ENCODE measurements around the gene COBLL1. TPM values are rescaled to one million over a fixed set of nuclear protein-coding genes. Genes with fewer than 3 reads are reported as not detected.

Gene COBLL1
- total RNA-seq, 1 experiment from 2014 or later = 5.9 TPM

DNA sequence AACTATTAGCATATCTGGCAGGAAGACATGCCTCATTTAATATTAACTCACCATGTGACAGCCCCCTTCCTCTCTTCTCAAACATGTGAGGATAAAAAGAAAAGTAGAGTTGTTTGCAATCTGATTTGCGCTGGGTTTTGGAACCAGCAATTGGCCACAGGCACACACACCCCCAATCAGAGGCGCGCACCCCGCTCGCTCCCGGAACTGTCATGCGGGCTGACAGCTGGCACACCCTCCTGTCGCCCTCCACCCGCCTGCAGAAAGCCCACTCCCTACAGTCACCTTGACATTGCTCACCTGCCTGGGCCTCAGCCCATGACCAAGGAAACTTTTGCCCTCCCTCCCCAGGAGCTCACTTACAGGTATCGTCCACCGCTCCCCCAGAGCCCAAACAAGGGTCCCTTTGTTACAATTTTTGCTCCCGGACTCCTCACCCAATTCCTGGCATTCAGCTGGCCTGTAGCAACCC is 1.1 kb downstream of the COBLL1 start:
- Histone ChIP-seq H2BK120ac (ENCODE audit: low read depth, low read length, poor library complexity, severe bottlenecking) (no peak overlapping the region), H4K8ac (replicated peaks; ENCODE audit: insufficient read length, low read depth, low read length) (no peak overlapping the region), H3K4me1 (ENCODE audit: insufficient read depth, low read length) (no peaks in the 10 kb centered on the region), H3K79me2 (ENCODE audit: insufficient read depth, low read length) (no peaks in the 10 kb centered on the region), H3K23me2 (ENCODE audit: insufficient read length, low read depth, low read length, poor library complexity, severe bottlenecking) (peaks cover 8% of the 10 kb centered on the region), H3K23ac (ENCODE audit: insufficient read length, low read depth, low read length) (no peak overlapping the region), H2BK5ac (ENCODE audit: insufficient read length, low read length) (no peak overlapping the region), H3K14ac (ENCODE audit: insufficient read depth, low read length) (no peak overlapping the region; the same call in 1 of the 2 replicates), H3K56ac (ENCODE audit: insufficient read length, low read depth, low read length) (no peak overlapping the region), H4K20me1 (ENCODE audit: control insufficient read depth, insufficient read depth, insufficient read length) (no peaks in the 10 kb centered on the region), H2BK15ac (ENCODE audit: low read depth, low read length) (no peak overlapping the region), H3K27ac (ENCODE audit: insufficient read length, low read depth, low read length) (no peak overlapping the region), H2AK5ac (ENCODE audit: insufficient read length, low read length) (no peak overlapping the region), H3K9ac (ENCODE audit: extremely low read depth, insufficient read length, low read length) (no peak overlapping the region), H3K27me3 (ENCODE audit: insufficient read depth, low read length) (no peaks in the 10 kb centered on the region; the same call in 1 of the 2 replicates), H3K9me3 (ENCODE audit: control insufficient read depth, low read depth, low read length) (no peaks in the 10 kb centered on the region), H2BK20ac (ENCODE audit: low read depth, low read length, poor library complexity, severe bottlenecking) (no peak overlapping the region), H3K18ac (ENCODE audit: insufficient read length, low read depth, low read length) (no peak overlapping the region), H2AFZ (ENCODE audit: low read length) (no peak overlapping the region), H3K4ac (ENCODE audit: low read depth, low read length) (no peak overlapping the region), H2BK12ac (ENCODE audit: insufficient read length, low read depth, low read length) (no peak overlapping the region), H3K79me1 (ENCODE audit: insufficient read depth, low read depth, low read length, poor library complexity, severe bottlenecking) (no peaks in the 10 kb centered on the region), H4K5ac (ENCODE audit: insufficient read length, low read depth, low read length) (no peak overlapping the region), H3T11ph (ENCODE audit: low read length) (no peak overlapping the region), H4K91ac (ENCODE audit: insufficient read length, low read depth, low read length) (no peak overlapping the region), H3K4me2 (ENCODE audit: insufficient read depth, insufficient read length, low read length) (peak overlapping the region; percentile 83)
- Mint-ChIP-seq H3K9me3 (no peaks in the 10 kb centered on the region; a peak in 1 of 5 replicates), H3K27ac (peak overlapping the region in 1 of 3 experiments; percentile 83; a peak in 1 of 7 replicates), H3K4me1 (peaks cover 15 to 19% of the 10 kb centered on the region in 2 experiments), H3K36me3 (ENCODE audit: insufficient read depth in 1 of 3, low read depth in 3 of 3) (no peaks in the 10 kb centered on the region), H3K27me3 (ENCODE audit: low read depth) (peaks cover 16% of the 10 kb centered on the region), H3K4me3 (peak overlapping the region; percentile 83 to 90)
- TF ChIP-seq, protein P1, sequence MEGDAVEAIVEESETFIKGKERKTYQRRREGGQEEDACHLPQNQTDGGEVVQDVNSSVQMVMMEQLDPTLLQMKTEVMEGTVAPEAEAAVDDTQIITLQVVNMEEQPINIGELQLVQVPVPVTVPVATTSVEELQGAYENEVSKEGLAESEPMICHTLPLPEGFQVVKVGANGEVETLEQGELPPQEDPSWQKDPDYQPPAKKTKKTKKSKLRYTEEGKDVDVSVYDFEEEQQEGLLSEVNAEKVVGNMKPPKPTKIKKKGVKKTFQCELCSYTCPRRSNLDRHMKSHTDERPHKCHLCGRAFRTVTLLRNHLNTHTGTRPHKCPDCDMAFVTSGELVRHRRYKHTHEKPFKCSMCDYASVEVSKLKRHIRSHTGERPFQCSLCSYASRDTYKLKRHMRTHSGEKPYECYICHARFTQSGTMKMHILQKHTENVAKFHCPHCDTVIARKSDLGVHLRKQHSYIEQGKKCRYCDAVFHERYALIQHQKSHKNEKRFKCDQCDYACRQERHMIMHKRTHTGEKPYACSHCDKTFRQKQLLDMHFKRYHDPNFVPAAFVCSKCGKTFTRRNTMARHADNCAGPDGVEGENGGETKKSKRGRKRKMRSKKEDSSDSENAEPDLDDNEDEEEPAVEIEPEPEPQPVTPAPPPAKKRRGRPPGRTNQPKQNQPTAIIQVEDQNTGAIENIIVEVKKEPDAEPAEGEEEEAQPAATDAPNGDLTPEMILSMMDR (conservative IDR thresholded peaks at IDR 0.05) = no peak
- no CpG with 5 or more reads among the region's 12 CpGs for WGBS (ENCODE audit: extremely low coverage, insufficient read length, low lambda C conversion rate)
- DNase-seq = peak; percentile 43
